Fibroblast of villous mesenchyme (primary cell): ENCODE measurements around the gene CACNG7. TPM values are rescaled to one million over a fixed set of nuclear protein-coding genes. Genes with fewer than 3 reads are reported as not detected.

Source experiments
- DNase-seq: peaks from one replicate; pipeline ENCODE4 v3.0.0-alpha.2; 2010; ENCODE audit warnings: low read depth
- H3K4me3 ChIP-seq: 2 replicates; pipeline ENCODE4 v1.5.1; 2011; ENCODE audit warnings: low read depth, mild to moderate bottlenecking, low read length
- total RNA-seq: library from RNA; depleted of rRNA; stranded (reverse); fragments of >200 nt; gene quantifications from 2 replicates; pipeline ENCODE4 v1.2.3, GENCODE V29; 2012
- TF ChIP-seq, protein P1 (sequence below): IDR thresholded peaks from 2 replicates; pipeline ENCODE4 v1.5.1; 2012; ENCODE audit warnings: low read depth, mild to moderate bottlenecking, low read length; ENCODE audit not compliant: insufficient read depth

The CACNG7 gene
- total RNA-seq, 1 donor: 0.43 TPM

DNA sequence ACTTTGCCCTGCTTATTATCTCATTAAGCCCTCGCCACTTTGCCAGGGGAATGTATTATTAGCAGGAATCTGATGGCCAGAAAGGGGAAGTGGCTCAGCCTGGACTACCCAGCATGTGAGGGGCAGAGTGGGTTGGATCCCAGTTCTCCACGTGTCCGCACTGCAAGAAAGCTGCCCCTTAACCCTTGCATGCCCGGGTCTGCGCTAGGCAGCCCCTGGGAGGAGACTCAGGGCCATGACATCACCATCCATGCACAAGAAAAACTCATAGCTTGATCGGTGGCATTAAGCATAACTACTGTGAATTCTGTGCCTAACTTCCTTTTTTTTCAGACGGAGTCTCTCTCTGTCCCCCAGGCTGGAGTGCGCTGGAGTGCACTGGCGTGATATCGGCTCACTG lies 62.6 kb downstream of the CACNG7 start:
- TF ChIP-seq, protein P1, sequence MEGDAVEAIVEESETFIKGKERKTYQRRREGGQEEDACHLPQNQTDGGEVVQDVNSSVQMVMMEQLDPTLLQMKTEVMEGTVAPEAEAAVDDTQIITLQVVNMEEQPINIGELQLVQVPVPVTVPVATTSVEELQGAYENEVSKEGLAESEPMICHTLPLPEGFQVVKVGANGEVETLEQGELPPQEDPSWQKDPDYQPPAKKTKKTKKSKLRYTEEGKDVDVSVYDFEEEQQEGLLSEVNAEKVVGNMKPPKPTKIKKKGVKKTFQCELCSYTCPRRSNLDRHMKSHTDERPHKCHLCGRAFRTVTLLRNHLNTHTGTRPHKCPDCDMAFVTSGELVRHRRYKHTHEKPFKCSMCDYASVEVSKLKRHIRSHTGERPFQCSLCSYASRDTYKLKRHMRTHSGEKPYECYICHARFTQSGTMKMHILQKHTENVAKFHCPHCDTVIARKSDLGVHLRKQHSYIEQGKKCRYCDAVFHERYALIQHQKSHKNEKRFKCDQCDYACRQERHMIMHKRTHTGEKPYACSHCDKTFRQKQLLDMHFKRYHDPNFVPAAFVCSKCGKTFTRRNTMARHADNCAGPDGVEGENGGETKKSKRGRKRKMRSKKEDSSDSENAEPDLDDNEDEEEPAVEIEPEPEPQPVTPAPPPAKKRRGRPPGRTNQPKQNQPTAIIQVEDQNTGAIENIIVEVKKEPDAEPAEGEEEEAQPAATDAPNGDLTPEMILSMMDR: no peak
- DNase-seq: no peak
- H3K4me3 ChIP-seq: no peak overlapping the region

DNA sequence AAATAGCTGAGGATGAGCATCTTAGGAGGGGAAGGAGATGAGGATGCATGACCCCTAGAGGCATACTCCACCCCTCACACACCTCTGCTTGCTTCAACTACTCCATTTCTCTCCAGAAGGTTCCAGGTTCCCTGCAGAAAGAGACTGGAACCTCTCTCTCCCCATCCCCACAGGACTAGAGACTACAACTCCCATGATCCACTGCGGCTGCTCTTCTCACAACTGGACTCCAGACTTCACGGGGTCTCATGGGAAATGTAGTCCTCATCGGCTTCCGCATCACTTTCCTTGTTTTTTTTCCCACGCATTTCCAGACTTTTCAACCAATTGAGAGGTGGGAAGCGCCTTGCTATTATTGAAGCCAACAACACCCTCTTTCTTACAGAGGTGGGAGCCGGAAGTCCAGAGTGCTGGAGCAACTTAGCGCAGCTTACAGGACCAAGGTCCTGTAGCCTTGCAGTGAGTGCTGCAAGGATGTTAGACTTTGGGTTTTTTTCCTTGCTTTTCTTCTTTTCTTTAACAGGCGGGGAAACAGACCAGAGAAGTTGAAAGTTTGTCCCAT lies 68.4 kb downstream of the CACNG7 start:
- peak; percentile 90 for DNase-seq
- TF ChIP-seq, protein P1: no peak
- peak overlapping the region; percentile 57 for H3K4me3 ChIP-seq

DNA sequence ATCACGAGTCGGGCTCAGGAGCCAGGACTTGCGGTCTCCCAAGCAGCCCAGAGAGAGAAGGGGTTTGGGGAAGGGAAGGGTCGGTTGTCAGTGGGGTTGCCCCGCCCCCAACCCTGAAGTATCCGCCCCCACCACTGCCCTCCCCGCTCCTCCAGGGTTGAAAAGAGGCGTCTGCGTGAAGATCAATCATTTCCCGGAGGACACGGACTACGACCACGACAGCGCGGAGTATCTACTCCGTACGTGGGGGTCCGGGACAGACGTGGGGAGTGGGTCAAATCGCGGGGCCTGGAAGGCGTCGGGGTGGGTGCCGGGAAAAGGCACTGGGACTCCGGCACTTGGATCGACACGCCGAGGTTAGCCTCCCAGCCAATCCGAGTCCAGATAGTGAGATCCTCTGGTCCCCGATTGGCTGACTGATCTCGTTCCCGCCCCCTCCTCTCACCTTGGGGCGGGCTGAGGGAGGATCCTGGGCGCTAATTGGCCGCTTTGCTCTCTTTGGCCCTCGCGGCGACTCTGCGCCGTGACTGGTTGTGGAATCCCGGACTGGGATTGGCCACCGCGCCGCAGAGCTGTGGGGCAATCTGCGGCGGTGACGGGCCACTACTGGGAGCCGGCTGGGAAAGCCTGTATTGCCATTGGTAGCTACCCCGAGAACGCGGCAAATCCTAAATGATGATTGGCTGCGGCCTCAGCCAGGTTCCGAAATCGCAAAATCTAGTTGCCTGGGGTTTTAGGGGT lies 69.1 kb downstream of the CACNG7 start:
- TF ChIP-seq, protein P1: no peak
- peak overlapping the region; percentile 73 for H3K4me3 ChIP-seq
- peak; percentile 95 for DNase-seq

DNA sequence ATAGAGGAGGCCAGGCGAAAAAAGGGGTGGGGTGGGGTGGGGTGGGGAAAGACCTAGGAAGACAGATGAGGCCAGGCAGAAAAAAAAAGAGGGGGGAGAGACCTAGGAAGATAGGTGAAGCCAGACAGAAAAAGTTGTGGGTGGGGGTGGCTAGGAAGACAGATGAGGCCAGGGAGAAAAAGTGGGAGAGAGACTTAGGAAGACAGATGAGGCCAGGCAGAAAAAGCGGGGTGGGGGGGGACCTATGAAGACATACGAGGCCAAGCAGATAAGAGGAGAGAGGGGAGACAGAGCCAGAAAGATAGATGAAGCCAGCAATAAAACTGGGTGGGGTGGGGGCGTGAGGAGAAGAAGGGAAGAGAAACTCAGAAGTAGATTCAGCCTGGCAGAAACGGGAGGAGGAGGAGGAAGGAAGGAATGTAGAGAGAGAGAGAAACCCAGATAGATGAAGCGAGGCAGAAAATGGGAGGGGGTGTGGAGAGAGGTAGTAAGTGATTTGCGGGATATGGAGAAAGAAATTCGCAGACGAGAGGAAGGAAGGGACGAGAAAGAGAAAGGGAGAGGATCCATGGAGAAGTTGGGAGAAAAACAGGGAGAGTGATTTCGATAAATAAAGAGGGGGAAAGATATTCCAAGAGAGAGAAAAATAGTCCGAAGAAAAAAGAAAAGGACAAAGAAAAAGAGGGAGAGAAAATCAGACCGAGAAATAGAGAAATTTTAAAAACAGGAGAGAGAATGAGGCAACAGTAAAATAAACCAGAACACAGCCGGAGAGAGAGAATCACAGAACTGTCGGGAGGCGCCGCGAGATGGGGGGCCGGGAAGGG lies 70.1 kb downstream of the CACNG7 start:
- TF ChIP-seq, protein P1: no peak
- peak overlapping the region; percentile 73 for H3K4me3 ChIP-seq
- no peak for DNase-seq

DNA sequence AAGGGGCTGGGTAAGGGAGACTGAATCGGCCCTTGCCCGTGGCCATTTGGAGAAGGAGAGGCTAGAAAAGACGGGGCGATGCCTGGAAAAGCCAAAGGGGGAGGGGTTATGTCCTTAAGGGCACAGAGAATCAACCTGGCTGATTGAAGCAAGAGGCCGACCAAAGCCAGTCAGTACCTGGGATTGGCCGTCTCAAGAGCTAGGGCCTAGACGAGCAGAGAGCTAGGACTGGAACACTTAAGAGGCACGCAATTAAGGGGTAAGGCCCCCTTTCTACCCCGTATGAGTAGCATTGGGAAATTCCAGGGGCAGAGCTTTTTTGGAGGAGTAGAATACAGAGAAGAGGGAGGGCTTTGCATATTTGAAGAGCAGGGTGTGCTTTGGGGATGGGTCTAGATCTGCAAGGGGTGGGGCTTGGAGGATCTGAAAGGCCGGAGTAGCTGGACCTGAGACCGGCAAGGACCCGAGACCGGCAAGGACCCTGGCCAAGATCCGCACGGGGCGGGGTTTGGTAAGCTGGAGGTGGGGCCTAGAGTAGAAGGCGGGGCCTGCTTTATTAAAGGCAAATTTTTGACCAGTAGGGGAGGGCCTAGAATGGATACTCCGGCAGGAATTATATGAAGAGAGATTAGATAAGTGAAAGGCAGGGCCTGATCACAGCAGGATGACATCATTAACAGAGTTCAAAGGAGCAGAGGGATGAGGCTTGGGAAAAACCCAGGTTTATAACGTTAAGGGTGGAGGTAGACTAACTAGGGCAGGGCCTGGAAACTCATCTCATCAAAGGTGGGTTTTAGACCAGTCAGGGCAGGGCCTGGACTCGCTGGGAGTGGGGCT lies 71.7 kb downstream of the CACNG7 start:
- H3K4me3 ChIP-seq: peak overlapping the region; percentile 51
- TF ChIP-seq, protein P1: peak; percentile 7
- peak; percentile 94 for DNase-seq

DNA sequence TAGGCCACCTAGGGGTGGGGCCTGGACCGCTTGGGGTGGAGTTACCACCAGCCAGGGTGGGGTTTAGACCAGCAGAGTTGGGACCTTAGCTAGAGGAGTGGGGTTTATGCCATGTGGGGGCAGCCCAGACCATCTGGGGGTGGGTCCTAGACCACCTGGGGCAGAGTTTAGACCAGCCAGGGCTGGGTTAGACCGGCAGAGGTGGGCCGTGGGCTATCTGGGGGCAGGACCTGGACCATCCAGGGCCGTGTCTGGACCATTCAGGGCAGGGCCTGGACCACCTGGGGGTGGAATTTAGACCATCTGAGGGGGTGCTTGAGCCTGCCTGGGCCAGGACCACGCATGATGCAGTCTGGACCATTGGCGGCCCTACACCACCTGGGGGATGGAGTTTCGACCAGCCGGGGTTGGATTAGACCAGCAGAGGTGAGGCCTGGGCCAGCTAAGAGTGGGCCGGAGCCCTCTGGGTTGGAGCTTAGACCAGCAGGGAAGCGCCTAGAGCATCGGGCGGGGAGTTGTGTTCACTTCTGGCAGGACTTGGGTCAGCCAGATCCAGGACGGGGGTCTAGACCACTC lies 72.4 kb downstream of the CACNG7 start:
- H3K4me3 ChIP-seq: peak overlapping the region; percentile 51
- DNase-seq: no peak
- TF ChIP-seq, protein P1: no peak
